Measurements from ENCODE around the gene ZBTB5. TPM values are rescaled to one million over a fixed set of nuclear protein-coding genes. Genes with fewer than 3 reads are reported as not detected.

The ZBTB5 gene
- total RNA-seq, 1 experiment from 2014 or later, result 9.1 TPM

DNA sequence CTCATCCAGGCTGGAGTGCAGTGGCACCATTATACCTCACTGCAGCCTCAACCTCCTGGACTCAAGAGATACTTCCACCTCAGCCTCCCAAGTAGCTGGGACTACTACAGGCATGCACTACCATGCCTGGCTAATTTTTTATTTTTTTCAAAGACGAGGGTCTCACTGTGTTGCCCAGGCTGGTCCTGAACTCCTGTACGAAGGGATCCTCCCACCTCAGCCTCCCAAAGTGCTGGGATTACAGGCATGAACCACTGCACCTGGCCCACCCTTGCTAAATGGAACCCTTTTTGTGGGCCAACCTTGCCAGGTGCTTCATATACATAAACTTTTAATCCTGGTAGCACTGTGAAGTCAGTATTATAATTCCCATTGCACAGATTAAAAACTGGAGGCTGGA lies 41.7 kb downstream of the ZBTB5 start:
- Histone ChIP-seq H3K56ac (ENCODE audit: insufficient read length, low read depth, low read length) (no peak overlapping the region), H3K4me1 (ENCODE audit: insufficient read depth, low read length) (peaks cover 4% of the 10 kb centered on the region; the same call in 1 of the 2 replicates), H3K18ac (ENCODE audit: insufficient read length, low read depth, low read length) (no peak overlapping the region), H3K27ac (ENCODE audit: insufficient read length, low read depth, low read length) (no peak overlapping the region), H3K79me1 (ENCODE audit: insufficient read depth, low read depth, low read length, poor library complexity, severe bottlenecking) (peaks cover 4% of the 10 kb centered on the region), H3K23me2 (ENCODE audit: insufficient read length, low read depth, low read length, poor library complexity, severe bottlenecking) (peaks cover 10% of the 10 kb centered on the region), H2AFZ (ENCODE audit: low read length) (no peak overlapping the region), H4K8ac (replicated peaks; ENCODE audit: insufficient read length, low read depth, low read length) (no peak overlapping the region), H2BK5ac (ENCODE audit: insufficient read length, low read length) (no peak overlapping the region), H2BK15ac (ENCODE audit: low read depth, low read length) (no peak overlapping the region), H3K4ac (ENCODE audit: low read depth, low read length) (no peak overlapping the region), H4K20me1 (ENCODE audit: control insufficient read depth, insufficient read depth, insufficient read length) (no peaks in the 10 kb centered on the region), H3K23ac (ENCODE audit: insufficient read length, low read depth, low read length) (no peak overlapping the region), H3K9ac (ENCODE audit: extremely low read depth, insufficient read length, low read length) (no peak overlapping the region), H3T11ph (ENCODE audit: low read length) (no peak overlapping the region), H2BK20ac (ENCODE audit: low read depth, low read length, poor library complexity, severe bottlenecking) (no peak overlapping the region), H3K9me3 (ENCODE audit: control insufficient read depth, low read depth, low read length) (no peaks in the 10 kb centered on the region), H2BK120ac (ENCODE audit: low read depth, low read length, poor library complexity, severe bottlenecking) (no peak overlapping the region), H4K5ac (ENCODE audit: insufficient read length, low read depth, low read length) (no peak overlapping the region), H4K91ac (ENCODE audit: insufficient read length, low read depth, low read length) (no peak overlapping the region), H2BK12ac (ENCODE audit: insufficient read length, low read depth, low read length) (no peak overlapping the region), H2AK5ac (ENCODE audit: insufficient read length, low read length) (no peak overlapping the region), H3K14ac (ENCODE audit: insufficient read depth, low read length) (no peak overlapping the region), H3K79me2 (ENCODE audit: insufficient read depth, low read length) (peaks cover 6% of the 10 kb centered on the region; the same call in 1 of the 2 replicates), H3K27me3 (ENCODE audit: insufficient read depth, low read length) (no peaks in the 10 kb centered on the region), H3K4me2 (ENCODE audit: insufficient read depth, insufficient read length, low read length) (peak overlapping the region; percentile 82)
- peaks cover 23 to 29% (median 28%) of the 10 kb centered on the region in 3 experiments for H3K36me3 Mint-ChIP-seq (ENCODE audit: insufficient read depth in 1 of 3, low read depth in 3 of 3)
- H3K27ac Mint-ChIP-seq, result peak overlapping the region in 1 of 3 experiments; percentile 97; a peak in 1 of 7 replicates
- peaks cover 17 to 19% of the 10 kb centered on the region in 2 experiments for H3K4me1 Mint-ChIP-seq
- peak overlapping the region; percentile 95 to 97 for H3K4me3 Mint-ChIP-seq
- no peaks in the 10 kb centered on the region for H3K9me3 Mint-ChIP-seq
- WGBS (ENCODE audit: extremely low coverage, insufficient read length, low lambda C conversion rate), result no CpG with 5 or more reads among the region's 2 CpGs
- DNase-seq, result no peak
- no peaks in the 10 kb centered on the region for H3K27me3 Mint-ChIP-seq (ENCODE audit: low read depth)
- TF ChIP-seq, protein P1, sequence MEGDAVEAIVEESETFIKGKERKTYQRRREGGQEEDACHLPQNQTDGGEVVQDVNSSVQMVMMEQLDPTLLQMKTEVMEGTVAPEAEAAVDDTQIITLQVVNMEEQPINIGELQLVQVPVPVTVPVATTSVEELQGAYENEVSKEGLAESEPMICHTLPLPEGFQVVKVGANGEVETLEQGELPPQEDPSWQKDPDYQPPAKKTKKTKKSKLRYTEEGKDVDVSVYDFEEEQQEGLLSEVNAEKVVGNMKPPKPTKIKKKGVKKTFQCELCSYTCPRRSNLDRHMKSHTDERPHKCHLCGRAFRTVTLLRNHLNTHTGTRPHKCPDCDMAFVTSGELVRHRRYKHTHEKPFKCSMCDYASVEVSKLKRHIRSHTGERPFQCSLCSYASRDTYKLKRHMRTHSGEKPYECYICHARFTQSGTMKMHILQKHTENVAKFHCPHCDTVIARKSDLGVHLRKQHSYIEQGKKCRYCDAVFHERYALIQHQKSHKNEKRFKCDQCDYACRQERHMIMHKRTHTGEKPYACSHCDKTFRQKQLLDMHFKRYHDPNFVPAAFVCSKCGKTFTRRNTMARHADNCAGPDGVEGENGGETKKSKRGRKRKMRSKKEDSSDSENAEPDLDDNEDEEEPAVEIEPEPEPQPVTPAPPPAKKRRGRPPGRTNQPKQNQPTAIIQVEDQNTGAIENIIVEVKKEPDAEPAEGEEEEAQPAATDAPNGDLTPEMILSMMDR (conservative IDR thresholded peaks at IDR 0.05), result no peak

Measured in H9 (cell line).